Measurements from ENCODE around the gene SEC62.
"Not testable (repeated sequence)": the region's sequence is repeated elsewhere in the genome, so short reads cannot be mapped to it uniquely, and the experiment has no call there.

Gene SEC62

DNA sequence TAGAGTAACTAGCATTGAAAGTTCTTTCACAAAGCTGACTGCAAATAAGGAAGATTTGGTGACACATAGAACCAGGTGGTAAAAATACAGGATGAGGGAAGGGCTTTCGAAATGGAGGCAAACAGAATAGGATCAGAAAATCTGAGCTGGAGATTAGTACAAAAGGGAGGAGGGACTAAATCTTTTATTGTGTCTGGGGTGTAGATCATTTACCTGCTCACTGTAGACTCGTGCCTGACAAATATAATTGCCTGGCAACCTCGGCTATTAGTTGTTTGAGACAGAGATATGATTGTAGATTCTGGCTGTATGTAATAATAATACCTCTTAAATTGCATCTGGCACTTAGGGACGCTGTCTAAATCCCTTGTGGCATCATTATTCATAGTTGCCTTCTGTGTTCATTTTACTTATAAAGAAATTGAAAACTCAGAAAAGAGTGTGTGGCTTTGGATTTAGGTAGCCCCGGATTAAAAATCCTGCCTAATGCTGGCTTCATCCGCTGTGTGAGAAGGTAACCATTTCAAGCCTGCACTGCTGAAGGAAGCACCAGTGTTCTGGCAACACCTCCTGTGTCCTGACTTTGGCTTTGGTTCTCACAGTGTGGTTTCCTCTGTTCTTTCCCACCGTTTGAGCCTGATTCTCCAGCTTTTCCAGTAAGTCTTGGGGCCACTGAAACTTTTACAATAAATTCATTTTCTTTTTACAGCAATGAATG is 46.2 kb downstream of the SEC62 start:
- DNase-seq (ENCODE audit: low read depth in 1 of 2, low spot score in 1 of 2): no peak

- no peak for DNase-seq (ENCODE audit: low read depth in 1 of 2, low spot score in 1 of 2)
Measured at GRCh38 chr3:170016057-170016456, 49.5 kb downstream of the SEC62 start.

- not testable (repeated sequence) for DNase-seq (ENCODE audit: low read depth in 1 of 2, low spot score in 1 of 2)
Measured at GRCh38 chr3:170019306-170019705, 52.7 kb downstream of the SEC62 start.

DNA sequence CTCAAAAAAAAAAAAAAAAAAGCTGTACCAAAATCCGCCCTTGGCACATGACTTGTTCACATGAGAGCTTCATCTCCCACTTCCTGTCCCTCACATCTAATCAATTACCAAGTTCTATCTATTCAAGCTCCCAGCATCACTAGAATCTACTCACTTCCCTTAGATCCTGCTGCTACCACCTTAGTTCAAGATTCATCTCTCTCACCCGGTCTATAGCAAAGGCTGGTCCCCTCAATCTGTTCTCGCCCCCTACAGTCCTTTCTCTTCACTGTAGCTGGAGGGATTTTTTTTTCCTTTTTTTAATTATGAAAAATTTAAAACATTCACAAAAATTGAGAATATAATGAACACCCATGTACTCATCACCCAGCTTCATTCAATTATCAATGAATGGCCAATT is 54.5 kb downstream of the SEC62 start:
- DNase-seq (ENCODE audit: low read depth in 1 of 2, low spot score in 1 of 2): no peak

GRCh38 chr3:170022336-170022735 is 55.7 kb downstream of the SEC62 start:
- no peak for DNase-seq (ENCODE audit: low read depth in 1 of 2, low spot score in 1 of 2)

DNA sequence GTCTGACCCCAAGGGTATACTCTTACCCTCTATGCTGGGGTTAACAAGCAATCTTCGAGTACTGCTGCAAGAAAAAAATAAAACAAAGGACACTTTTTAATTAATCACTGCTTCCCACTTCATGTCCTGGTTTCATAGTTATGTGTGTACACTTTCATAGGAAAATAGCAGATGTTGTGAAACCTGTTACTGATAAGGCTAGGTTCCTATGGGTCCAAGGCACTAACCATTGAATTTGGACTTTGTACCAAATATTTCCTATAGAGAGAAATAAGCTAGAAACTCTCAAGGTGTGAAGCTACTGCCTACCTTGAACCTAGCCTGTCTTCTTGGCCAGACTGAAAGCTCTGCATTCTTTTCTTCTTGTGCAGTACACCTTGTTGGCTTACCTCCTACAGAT is 56.6 kb downstream of the SEC62 start:
- DNase-seq (ENCODE audit: low read depth in 1 of 2, low spot score in 1 of 2): no peak

- DNase-seq (ENCODE audit: low read depth in 1 of 2, low spot score in 1 of 2): no peak
Measured at GRCh38 chr3:170024581-170024980, 58.0 kb downstream of the SEC62 start.

DNA sequence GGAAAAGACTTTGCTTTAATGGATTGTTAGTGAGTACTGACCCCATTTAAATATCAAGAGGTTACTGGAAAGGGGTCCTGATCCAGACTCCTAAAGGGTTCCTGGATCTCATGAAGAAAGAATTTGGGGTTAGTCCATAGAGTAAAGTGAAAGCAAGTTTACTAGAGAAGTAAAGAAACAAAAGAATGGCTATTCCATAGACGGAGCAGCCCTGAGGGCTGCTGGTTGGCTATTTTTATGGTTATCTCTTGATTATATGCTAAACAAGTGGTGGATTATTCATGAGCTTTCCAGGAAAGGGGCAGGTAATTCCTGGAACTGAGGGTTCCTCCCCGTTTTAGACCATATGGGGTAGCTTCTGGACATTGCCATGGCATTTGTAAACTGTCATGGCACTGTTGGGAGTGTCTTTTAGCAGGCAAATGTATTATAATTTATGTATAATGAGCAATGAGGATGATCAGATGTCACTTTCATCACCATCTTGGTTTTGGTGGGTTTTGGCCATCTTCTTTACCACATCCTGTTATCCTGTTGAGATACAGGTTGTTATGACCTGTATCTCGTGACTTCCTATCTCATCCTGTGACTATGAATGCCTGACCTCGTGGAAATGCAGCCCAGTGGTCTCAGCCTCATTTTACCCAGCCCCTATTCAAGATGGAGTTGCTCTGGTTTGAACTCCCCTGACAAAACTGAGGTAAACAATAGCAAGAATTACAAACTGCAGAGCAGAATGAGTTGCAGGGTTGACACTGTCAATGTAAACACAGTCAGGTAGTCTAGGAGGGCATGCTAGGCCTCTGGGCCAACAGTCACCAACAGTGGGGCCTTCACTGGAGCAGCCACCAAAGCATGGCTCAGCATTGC is 60.9 kb downstream of the SEC62 start:
- DNase-seq (ENCODE audit: low read depth in 1 of 2, low spot score in 1 of 2): no peak

- no peak for DNase-seq (ENCODE audit: low read depth in 1 of 2, low spot score in 1 of 2)
Measured at GRCh38 chr3:170033489-170033888, 66.9 kb downstream of the SEC62 start.

DNA sequence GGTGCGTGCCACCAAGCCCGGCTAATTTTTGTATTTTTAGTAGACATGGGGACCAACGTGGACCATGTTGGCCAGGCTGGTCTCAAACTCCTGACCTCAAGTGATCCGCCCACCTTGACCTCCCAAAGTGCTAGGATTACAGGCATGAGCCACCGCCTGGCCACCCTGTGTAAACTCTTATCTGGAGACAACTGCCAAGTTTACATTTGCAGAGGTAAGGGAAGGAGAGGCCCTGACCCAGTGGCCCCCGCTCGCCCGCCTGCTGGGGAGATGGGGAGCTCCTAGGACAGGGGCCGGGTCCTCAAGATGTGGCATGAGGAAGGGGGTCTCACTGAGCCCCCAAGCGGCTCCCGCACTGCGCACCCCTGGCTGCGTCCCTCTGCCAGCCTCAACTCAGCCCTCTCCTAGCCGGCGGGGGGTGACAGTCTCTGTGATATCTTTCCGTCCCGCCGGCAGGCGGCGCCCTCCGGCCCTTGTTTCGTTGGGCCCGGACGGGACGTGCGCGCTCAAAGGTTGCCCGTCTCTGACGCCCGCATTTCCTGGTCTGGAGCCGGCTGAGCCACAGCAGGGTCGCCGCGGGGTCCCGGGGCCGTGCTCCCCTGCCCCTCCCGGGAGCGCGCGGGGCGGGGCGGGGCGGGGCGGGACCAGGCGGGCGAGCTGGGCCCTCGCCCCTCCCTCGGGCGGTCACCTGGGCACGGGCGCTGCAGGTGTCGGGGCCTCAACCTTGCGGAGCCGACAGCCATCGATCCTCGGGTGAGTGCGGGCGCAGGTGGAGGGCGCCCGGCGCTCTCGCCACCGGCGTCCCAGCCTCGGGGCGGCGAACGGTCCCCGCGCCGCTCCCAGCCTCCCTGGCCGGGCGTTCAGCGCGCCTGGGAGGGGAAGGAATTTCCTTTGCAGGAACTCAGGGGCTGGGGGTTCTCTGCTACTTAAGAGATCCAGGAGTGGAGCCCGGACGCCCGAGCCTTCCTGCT is 71.1 kb downstream of the SEC62 start, which contains the start of gene GPR160:
Gene GPR160, plus strand, starts transcription at position 533 of the 971 bp plus-strand sequence. CDS start 45,978 bp downstream, outside the sequence.
- DNase-seq (ENCODE audit: low read depth in 1 of 2, low spot score in 1 of 2): peak; percentile 65 to 68

DNA sequence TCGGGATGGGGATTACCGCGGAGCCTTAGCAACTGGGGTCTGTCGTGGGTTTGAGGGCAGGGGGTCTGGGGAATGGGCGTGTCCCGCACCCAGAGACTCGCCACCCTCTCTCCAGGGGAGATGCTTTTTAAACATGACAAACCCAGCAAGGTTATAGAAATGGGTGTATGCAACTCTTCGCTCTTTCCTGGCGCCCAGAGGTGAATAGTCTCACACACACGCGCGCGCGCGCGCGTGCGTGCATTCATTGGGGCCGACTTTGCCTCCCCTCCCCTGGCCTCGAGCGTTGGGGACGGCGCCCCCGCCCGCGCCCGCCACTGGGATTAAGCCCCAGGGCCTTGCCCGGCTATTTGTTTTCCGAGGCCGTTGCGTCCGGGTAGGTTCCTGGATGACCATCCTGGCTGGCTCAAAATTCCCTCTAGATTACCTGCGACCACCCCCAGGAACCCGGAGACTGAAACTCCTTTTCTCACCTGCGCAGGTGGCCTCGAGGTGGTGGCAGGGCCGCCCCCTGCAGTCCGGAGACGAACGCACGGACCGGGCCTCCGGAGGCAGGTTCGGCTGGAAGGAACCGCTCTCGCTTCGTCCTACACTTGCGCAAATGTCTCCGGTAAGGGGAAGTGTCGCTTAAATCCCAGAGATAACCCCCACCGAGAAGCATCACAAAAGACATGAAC is 72.0 kb downstream of the SEC62 start:
- peak in 1 of 2 donors; percentile 8 for DNase-seq (ENCODE audit: low read depth in 1 of 2, low spot score in 1 of 2)

DNA sequence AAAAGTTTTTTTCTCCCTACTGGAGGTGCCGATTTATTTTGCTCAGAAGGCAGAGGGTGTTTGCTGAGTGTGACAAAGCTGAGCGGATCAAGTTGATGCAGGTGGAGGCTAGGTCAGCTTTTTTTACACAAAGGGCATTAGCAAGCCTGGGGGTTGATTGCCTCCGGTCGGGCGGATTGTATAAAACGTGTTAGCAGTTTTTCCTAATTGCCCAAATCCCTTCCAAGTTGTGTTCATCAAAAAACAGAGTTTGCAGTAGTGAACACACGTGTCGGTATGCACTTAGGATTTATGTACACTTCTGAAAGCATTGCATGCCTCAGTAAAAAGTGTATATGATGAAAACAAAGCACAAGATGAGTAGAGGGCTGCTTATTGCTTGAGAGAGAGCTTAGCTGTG is 73.8 kb downstream of the SEC62 start:
- DNase-seq (ENCODE audit: low read depth in 1 of 2, low spot score in 1 of 2): no peak

GRCh38 chr3:170043506-170043905 is 76.9 kb downstream of the SEC62 start:
- no peak for DNase-seq (ENCODE audit: low read depth in 1 of 2, low spot score in 1 of 2)

GRCh38 chr3:170044271-170044670 is 77.7 kb downstream of the SEC62 start:
- no peak for DNase-seq (ENCODE audit: low read depth in 1 of 2, low spot score in 1 of 2)

- no peak for DNase-seq (ENCODE audit: low read depth in 1 of 2, low spot score in 1 of 2)
Measured at GRCh38 chr3:170044795-170045244, 78.2 kb downstream of the SEC62 start.

DNA sequence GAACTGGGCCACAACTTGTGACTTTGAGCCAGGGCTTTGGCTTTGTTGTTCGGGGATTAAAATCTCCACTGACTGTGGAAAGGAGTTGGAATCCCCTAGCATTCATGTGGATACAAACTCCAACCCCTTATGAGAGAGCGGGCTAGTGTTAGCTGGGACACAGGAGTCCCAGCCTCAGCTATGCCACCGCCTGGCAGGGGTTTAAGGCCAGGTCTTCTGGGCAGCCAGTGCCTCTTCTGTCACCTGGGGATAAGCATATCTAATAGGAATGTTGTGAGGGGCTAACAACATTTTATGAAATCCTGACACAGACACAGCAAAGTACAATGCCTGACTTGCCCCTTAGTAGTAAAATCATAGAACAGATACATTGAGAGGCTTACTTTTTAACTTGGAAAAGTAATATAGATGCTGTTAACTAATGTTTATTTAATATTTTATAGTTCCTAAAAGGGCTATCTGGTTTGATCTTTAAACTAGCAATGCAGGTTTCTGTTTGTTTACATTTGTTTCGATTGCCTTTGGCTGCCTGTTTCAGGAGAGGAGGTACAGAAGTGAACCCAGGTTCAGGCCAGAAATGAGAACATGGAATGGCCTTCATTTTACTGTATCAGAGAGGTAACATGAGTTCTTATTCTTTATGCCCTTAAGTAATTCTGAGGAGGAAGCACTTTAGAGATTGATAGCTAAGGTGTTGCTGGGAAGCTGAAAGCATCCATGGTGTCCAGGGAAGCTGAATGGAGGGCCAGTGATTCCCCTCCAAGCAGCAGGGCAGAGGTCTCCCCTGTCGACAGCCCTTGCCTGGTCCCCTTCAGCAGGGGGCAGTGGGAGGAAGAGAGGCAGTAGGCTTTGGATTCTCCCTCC is 79.9 kb downstream of the SEC62 start:
- no peak for DNase-seq (ENCODE audit: low read depth in 1 of 2, low spot score in 1 of 2)

DNA sequence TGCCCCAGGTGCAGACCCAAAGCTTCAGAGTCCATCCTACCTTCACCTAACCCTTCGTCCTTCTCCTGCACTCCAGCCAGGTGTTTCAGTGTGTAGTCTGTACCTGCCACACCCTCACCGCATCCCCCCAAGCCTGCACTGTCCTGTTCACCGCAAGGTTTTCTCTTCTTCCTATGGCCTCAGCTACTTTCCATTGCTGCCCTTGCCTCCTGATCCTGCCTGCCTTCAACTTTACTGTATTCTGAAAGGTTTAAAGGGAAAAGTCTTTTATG is 80.5 kb downstream of the SEC62 start:
- no peak for DNase-seq (ENCODE audit: low read depth in 1 of 2, low spot score in 1 of 2)

Data from activated CD4-positive, alpha-beta T cell treated with anti-CD3 and anti-CD28 coated beads, Interleukin-2, amount 50 U/mL, for 24 hours (primary cell).